Vagina (tissue), 2 donors: ENCODE measurements around the gene CIAPIN1.

ENCODE experiments used
- POLR2A ChIP-seq, 2 donors: fragments of 450-650 bp; IDR thresholded peaks; one replicate each; pipeline ENCODE4 v1.6.1; 2017; ENCODE audit warnings: antibody characterized with exemption in 2 of 2, mild to moderate bottlenecking in 2 of 2, moderate library complexity in 2 of 2
- POLR2AphosphoS5 ChIP-seq, 2 donors: sonication (generic); formaldehyde crosslinking; IDR thresholded peaks; one replicate each; pipeline ENCODE4 v1.9.0; 2017; ENCODE audit warnings: antibody characterized with exemption in 2 of 2, mild to moderate bottlenecking in 2 of 2, low read depth in 1 of 2; ENCODE audit not compliant: insufficient read depth in 1 of 2
- TF ChIP-seq, protein P1 (sequence below), 3 experiments: fragments of 450-650 bp in 2 of 3; fragments of 200-600 bp in 1 of 3; sonication (generic) in 1 of 3; IDR thresholded peaks; one replicate each; pipeline ENCODE4 v1.5.1; 2017 to 2019; ENCODE audit warnings: antibody characterized with exemption in 3 of 3, mild to moderate bottlenecking in 2 of 3, moderate library complexity in 2 of 3

DNA sequence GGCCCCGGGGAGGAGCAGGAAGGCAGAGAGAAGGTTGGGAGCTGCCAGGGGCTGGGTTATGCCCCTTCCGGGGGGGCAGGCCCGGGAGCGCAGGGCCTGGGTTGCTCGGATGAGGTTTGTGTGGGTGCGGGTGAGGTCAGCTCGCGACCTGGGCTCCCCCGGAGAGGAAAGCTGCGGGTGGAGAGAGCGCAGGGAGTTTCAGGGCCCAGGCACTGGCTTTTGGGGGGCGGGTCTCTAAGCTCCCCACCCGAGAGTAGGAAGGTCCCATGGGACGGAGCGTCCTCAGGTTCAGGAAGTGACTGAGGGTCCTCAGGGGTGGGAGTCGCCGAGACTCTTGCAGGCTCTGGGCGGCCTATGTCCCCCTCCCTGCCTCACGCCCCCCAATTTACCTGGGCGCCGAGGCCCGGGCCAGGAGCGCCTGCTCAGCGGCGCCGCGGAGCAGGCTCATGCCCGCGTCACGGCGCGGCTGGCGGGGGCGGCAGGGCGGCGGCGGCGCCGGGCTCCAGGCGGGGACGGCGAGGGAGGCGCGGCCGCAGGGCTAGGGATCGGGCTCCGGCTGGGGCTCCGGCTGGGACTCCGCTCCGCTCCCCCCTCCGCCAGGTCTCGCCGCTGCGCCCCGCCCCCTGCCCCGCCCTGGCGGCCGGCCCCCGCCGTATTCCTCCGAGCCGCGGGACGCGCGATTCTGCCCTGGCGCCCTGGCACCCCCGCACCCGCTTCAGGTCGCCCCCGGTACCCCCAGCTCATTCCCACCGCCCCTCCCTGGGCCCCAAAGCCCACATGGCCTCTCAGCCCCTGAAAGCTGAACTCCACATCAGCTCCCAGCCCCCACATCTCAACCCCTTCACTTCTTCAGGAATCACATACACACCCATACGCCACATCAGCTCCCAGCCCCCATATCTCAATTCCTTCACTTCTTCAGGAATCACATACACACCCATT, 39.0 kb upstream of the CIAPIN1 start, which contains the start of gene DOK4:
- TF ChIP-seq, protein P1, sequence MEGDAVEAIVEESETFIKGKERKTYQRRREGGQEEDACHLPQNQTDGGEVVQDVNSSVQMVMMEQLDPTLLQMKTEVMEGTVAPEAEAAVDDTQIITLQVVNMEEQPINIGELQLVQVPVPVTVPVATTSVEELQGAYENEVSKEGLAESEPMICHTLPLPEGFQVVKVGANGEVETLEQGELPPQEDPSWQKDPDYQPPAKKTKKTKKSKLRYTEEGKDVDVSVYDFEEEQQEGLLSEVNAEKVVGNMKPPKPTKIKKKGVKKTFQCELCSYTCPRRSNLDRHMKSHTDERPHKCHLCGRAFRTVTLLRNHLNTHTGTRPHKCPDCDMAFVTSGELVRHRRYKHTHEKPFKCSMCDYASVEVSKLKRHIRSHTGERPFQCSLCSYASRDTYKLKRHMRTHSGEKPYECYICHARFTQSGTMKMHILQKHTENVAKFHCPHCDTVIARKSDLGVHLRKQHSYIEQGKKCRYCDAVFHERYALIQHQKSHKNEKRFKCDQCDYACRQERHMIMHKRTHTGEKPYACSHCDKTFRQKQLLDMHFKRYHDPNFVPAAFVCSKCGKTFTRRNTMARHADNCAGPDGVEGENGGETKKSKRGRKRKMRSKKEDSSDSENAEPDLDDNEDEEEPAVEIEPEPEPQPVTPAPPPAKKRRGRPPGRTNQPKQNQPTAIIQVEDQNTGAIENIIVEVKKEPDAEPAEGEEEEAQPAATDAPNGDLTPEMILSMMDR (IDR thresholded peaks at IDR 0.05) = no peak
- TF ChIP-seq POLR2A (IDR thresholded peaks at IDR 0.05) (peak in 1 of 2 donors; percentile 45), POLR2AphosphoS5 (IDR thresholded peaks at IDR 0.05; ENCODE audit: insufficient read depth in 1 of 2, low read depth in 1 of 2) (no peak)
